Adrenal gland (tissue), 5 donors: Measurements from ENCODE around the gene NIM1K.

Source experiments
- POLR2A ChIP-seq, 2 donors: fragments of 450-650 bp; IDR thresholded peaks; one replicate each; pipeline ENCODE4 v1.6.1; 2017; ENCODE audit warnings: antibody characterized with exemption in 2 of 2, mild to moderate bottlenecking in 2 of 2, moderate library complexity in 1 of 2
- TF ChIP-seq, protein P1 (sequence below), 6 experiments: fragments of 450-650 bp in 4 of 6; fragments of 200-600 bp in 2 of 6; sonication (generic) in 1 of 6; IDR thresholded peaks; 1 replicate in 5 of 6; 2 replicates in 1 of 6; pipeline versions ENCODE4 v1.5.1 to v1.8.0; 2016 to 2021; ENCODE audit warnings: antibody characterized with exemption in 6 of 6, mild to moderate bottlenecking in 2 of 6, moderate library complexity in 1 of 6
- donor health status: DM: no; HTN: no; CAD: no.

DNA sequence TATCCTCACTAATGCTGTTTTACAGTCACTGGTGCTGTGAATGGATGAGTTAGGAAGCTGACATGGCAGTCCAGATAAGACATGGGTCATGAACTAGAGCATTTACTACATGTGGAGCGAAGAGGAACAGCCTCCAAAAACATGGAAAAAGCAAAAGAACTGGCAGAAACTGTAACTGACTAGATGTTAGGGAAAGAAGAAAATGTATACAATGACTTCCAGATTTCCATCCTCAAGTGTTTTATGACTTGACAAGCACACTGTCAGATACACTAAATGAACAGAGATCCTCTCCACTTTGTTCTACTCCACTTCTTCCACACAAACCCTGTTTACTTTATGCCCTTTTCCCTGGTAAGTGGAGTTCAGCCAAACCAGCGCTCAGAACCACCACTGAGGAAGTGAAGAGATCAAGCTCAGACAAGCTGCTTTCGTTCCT is 109.6 kb downstream of the NIM1K start:
- TF ChIP-seq, protein P1, sequence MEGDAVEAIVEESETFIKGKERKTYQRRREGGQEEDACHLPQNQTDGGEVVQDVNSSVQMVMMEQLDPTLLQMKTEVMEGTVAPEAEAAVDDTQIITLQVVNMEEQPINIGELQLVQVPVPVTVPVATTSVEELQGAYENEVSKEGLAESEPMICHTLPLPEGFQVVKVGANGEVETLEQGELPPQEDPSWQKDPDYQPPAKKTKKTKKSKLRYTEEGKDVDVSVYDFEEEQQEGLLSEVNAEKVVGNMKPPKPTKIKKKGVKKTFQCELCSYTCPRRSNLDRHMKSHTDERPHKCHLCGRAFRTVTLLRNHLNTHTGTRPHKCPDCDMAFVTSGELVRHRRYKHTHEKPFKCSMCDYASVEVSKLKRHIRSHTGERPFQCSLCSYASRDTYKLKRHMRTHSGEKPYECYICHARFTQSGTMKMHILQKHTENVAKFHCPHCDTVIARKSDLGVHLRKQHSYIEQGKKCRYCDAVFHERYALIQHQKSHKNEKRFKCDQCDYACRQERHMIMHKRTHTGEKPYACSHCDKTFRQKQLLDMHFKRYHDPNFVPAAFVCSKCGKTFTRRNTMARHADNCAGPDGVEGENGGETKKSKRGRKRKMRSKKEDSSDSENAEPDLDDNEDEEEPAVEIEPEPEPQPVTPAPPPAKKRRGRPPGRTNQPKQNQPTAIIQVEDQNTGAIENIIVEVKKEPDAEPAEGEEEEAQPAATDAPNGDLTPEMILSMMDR (IDR thresholded peaks at IDR 0.05) = no peak
- TF ChIP-seq POLR2A (IDR thresholded peaks at IDR 0.05) = no peak
